Muscle of leg (tissue), 11 donors: ENCODE measurements around the gene CCL26. TPM values are rescaled to one million over a fixed set of nuclear protein-coding genes. Genes with fewer than 3 reads are reported as not detected.
"Not testable (repeated sequence)": the region's sequence is repeated elsewhere in the genome, so short reads cannot be mapped to it uniquely, and the experiment has no call there.

ENCODE experiments used
- DNase-seq: peaks from one replicate; pipeline ENCODE4 v3.0.0; 2013
- H3K27ac ChIP-seq: one replicate; pipeline ENCODE4 v1.5.1; 2013; ENCODE audit warnings: mild to moderate bottlenecking, low read length, control low read depth
- H3K27me3 ChIP-seq: one replicate; pipeline ENCODE4 v1.6.1; 2013; ENCODE audit warnings: low read length; ENCODE audit not compliant: control insufficient read depth, insufficient read depth
- H3K36me3 ChIP-seq: one replicate; pipeline ENCODE4 v1.6.1; 2013; ENCODE audit warnings: low read length; ENCODE audit not compliant: control insufficient read depth, insufficient read depth
- H3K4me1 ChIP-seq: one replicate; pipeline ENCODE4 v1.6.1; 2013; ENCODE audit warnings: low read length; ENCODE audit not compliant: control insufficient read depth, insufficient read depth
- H3K4me3 ChIP-seq: one replicate; pipeline ENCODE4 v1.5.1; 2013; ENCODE audit warnings: low read length, control low read depth
- H3K9me3 ChIP-seq: replicated peaks from 2 replicates; pipeline ENCODE4 v1.6.1; 2013; ENCODE audit warnings: low read depth, low read length; ENCODE audit not compliant: control insufficient read depth
- WGBS: methylation state at CpG from one replicate; pipeline ENCODE4 v1.1.5; 2013; ENCODE audit warnings: missing lambda C conversion rate; ENCODE audit not compliant: insufficient coverage; 5-methylcytosine and 5-hydroxymethylcytosine counted together
- polyA plus RNA-seq, 8 donors: library from polyadenylated mRNA; unstranded; fragments of 120-200 nt; gene quantifications; one replicate each; pipeline versions ENCODE4 v1.2.1 to v1.2.3, GENCODE V29; 2013; ENCODE audit warnings: inconsistent platforms in 1 of 8, low replicate concordance in 1 of 8; ENCODE audit not compliant: insufficient read length in 8 of 8, insufficient read depth in 1 of 8
- total RNA-seq: library from RNA; stranded (reverse); fragments of 120-200 nt; gene quantifications from one replicate; pipeline ENCODE4 v1.2.4, GENCODE V29; 2013

Gene CCL26
- total and polyA plus RNA-seq, 9 donors, result 0.61 to 1.6 (median 0.88) TPM

- Histone ChIP-seq H3K27me3 (no peaks in the 10 kb centered on the region), H3K27ac (no peak overlapping the region), H3K4me3 (no peak overlapping the region), H3K36me3 (no peaks in the 10 kb centered on the region), H3K4me1 (peaks cover 11% of the 10 kb centered on the region), H3K9me3 (no peaks in the 10 kb centered on the region)
- DNase-seq, result peak; percentile 62
- WGBS, result 33% methylated on average over 3 of the region's 9 CpGs
Measured at GRCh38 chr7:75795831-75796285, 23.8 kb upstream of the CCL26 start.

- DNase-seq, result no peak
- Histone ChIP-seq H3K27me3 (no peaks in the 10 kb centered on the region), H3K9me3 (no peaks in the 10 kb centered on the region), H3K36me3 (no peaks in the 10 kb centered on the region), H3K4me3 (no peak overlapping the region), H3K27ac (no peak overlapping the region), H3K4me1 (peaks cover 20% of the 10 kb centered on the region)
- 90% methylated on average over 2 of the region's 2 CpGs for WGBS
Measured at GRCh38 chr7:75793676-75794075, 21.7 kb upstream of the CCL26 start.

GRCh38 chr7:75792567-75792966 lies 20.6 kb upstream of the CCL26 start:
- not testable (repeated sequence) for H3K27me3 ChIP-seq, H3K9me3 ChIP-seq, H3K36me3 ChIP-seq, DNase-seq, H3K4me3 ChIP-seq, H3K27ac ChIP-seq
- H3K4me1 ChIP-seq, result peaks cover 20% of the 10 kb centered on the region
- WGBS, result 100% methylated on average over 2 of the region's 5 CpGs

GRCh38 chr7:75789361-75789924 lies 17.4 kb upstream of the CCL26 start:
- DNase-seq, result peak; percentile 81
- no peaks in the 10 kb centered on the region for H3K36me3 ChIP-seq
- H3K4me1 ChIP-seq, result peaks cover 20% of the 10 kb centered on the region
- no peaks in the 10 kb centered on the region for H3K9me3 ChIP-seq
- no peak overlapping the region for H3K4me3 ChIP-seq
- H3K27ac ChIP-seq, result peak overlapping the region; percentile 91
- no CpG with 5 or more reads among the region's 3 CpGs for WGBS
- H3K27me3 ChIP-seq, result no peaks in the 10 kb centered on the region

- H3K9me3 ChIP-seq, DNase-seq, H3K27me3 ChIP-seq, H3K36me3 ChIP-seq, H3K4me3 ChIP-seq: not testable (repeated sequence)
- Histone ChIP-seq H3K4me1 (peaks cover 20% of the 10 kb centered on the region), H3K27ac (peak overlapping the region; percentile 7)
- 50% methylated on average over 8 of the region's 14 CpGs for WGBS
Measured at GRCh38 chr7:75788154-75788847, 16.3 kb upstream of the CCL26 start.

GRCh38 chr7:75783058-75783457 lies 11.0 kb upstream of the CCL26 start:
- H3K9me3 ChIP-seq, H3K36me3 ChIP-seq, H3K4me1 ChIP-seq, H3K27ac ChIP-seq, DNase-seq, H3K4me3 ChIP-seq, H3K27me3 ChIP-seq: not testable (repeated sequence)
- WGBS, result no CpG with 5 or more reads among the region's 5 CpGs

- not testable (repeated sequence) for H3K27me3 ChIP-seq, H3K36me3 ChIP-seq, DNase-seq, H3K27ac ChIP-seq, H3K4me3 ChIP-seq, H3K4me1 ChIP-seq, H3K9me3 ChIP-seq
- 60% methylated on average over 11 of the region's 14 CpGs for WGBS
Measured at GRCh38 chr7:75780647-75781273, 8.7 kb upstream of the CCL26 start.

GRCh38 chr7:75779516-75779915 lies 7.5 kb upstream of the CCL26 start:
- not testable (repeated sequence) for H3K4me3 ChIP-seq, DNase-seq, H3K9me3 ChIP-seq, H3K27me3 ChIP-seq, H3K4me1 ChIP-seq, H3K27ac ChIP-seq, H3K36me3 ChIP-seq
- WGBS, result 74% methylated on average over 11 of the region's 11 CpGs

- not testable (repeated sequence) for H3K4me1 ChIP-seq, DNase-seq, H3K27ac ChIP-seq, H3K4me3 ChIP-seq, H3K9me3 ChIP-seq, H3K27me3 ChIP-seq, H3K36me3 ChIP-seq
- WGBS, result 47% methylated on average over 10 of the region's 11 CpGs
Measured at GRCh38 chr7:75779035-75779434, 7.0 kb upstream of the CCL26 start.

GRCh38 chr7:75776295-75776971 lies 4.4 kb upstream of the CCL26 start:
- no peaks in the 10 kb centered on the region for H3K36me3 ChIP-seq
- H3K9me3 ChIP-seq, result no peaks in the 10 kb centered on the region
- H3K4me3 ChIP-seq, result no peak overlapping the region
- H3K27me3 ChIP-seq, result peaks cover 7% of the 10 kb centered on the region
- no peak for DNase-seq
- H3K27ac ChIP-seq, result no peak overlapping the region
- peaks cover 4% of the 10 kb centered on the region for H3K4me1 ChIP-seq
- WGBS, result 91% methylated on average over 6 of the region's 12 CpGs
